Fibroblast of mammary gland (primary cell): ENCODE results near the gene MNX1.

Source experiments
- DNase-seq: peaks from one replicate; pipeline ENCODE4 v3.0.0-alpha.2; 2010; ENCODE audit warnings: low read depth
- H3K4me3 ChIP-seq: 2 replicates; pipeline ENCODE4 v1.5.1; 2011; ENCODE audit warnings: low read depth, mild to moderate bottlenecking, low read length, moderate library complexity; ENCODE audit not compliant: control insufficient read depth
- CTCF ChIP-seq: conservative IDR thresholded peaks from 2 replicates; pipeline ENCODE4 v1.5.1; 2011; ENCODE audit warnings: low read depth, low read length, inconsistent platforms; ENCODE audit not compliant: control insufficient read depth, insufficient read depth

Gene MNX1

GRCh38 chr7:157023589-157023905 is 13.1 kb upstream of the MNX1 start:
- no peak overlapping the region for H3K4me3 ChIP-seq
- DNase-seq, result no peak
- no peak for TF ChIP-seq CTCF

DNA sequence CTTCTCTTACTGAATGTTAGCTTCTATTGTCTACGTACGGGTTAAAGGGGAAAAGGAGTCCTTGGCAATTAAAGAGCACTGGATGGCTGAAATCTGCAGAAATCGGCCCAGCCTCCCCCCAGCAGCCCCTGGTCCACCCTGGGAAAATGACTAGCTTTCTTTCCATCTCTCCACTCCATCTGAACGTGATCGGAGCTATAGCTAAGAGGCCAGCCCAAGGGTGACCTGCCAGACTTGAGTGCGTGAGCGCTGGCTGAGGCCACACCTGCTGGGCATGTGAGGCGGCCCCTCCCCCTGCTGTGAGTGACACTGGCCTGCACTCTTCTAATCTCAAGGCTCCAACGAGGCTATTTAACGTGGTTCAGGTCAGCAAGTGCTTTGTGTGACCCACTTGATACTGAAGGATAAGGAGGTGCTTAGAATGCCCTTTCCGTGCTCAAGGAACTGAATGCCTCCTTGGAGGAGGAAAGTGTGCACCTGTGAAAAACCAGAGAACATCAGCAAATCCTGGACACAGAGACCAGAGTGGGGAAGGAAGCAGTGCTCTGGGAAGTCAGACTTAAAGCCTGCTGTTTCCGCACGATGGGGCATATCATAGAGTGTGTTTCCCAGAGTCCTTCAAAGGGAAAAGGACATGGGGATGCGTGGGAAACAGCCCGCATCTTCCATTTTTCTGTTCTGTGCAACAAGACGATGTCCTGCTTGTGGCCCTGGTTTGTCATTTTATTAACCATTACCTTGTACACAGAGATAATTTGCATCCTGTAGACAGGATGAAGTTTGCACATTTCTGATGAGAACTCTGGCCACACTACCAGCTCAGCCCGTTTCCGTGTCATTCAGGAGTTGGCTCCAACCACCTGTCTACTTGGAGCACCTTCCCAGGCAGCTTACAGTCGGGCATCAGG is 12.5 kb upstream of the MNX1 start:
- no peak for DNase-seq
- no peak overlapping the region for H3K4me3 ChIP-seq
- no peak for TF ChIP-seq CTCF

DNA sequence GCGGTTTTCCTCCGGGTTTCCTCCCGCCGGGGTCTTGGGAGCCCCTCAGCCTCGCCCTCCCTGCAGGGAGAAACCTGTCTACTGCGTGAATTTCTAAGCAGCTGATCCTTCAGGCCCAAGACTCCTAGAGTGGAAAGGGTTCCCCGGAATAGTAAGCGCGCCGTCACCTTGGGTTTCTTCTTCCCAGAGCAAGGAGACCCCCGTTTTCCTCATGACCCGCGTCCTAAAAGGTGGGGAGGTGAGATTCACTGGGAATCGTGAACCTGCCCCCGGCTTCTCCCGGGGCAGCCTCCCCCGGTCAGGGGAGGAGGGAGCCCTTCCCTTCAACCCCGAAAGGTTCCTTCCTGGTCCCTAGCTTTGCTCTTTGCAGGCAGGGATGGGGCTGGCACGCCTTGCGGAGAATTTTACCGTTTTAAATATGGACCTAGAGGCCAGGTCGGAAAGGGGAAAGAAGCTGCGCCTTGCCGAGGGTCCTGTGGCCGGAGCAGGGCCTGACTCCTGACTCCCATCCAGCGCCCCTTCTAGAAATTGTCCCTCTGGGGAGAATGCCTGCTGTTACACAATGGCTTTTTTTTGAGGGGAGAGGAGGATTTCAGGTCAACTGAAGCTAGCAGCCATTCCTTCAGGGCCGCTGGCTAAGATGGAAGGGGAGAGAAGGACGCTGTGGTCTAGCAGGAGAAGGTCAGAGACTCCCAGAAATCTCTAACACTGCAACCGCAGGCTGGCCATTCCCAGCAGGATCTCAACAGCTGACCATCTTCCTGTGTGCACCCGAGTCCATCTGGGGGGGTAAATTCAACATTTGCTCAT is 11.6 kb upstream of the MNX1 start:
- no peak for TF ChIP-seq CTCF
- no peak overlapping the region for H3K4me3 ChIP-seq
- DNase-seq, result no peak

GRCh38 chr7:157021071-157021870 is 10.8 kb upstream of the MNX1 start:
- TF ChIP-seq CTCF, result no peak
- no peak overlapping the region for H3K4me3 ChIP-seq
- DNase-seq, result no peak

GRCh38 chr7:157020514-157021070 is 10.1 kb upstream of the MNX1 start:
- DNase-seq, result no peak
- TF ChIP-seq CTCF, result no peak
- no peak overlapping the region for H3K4me3 ChIP-seq

DNA sequence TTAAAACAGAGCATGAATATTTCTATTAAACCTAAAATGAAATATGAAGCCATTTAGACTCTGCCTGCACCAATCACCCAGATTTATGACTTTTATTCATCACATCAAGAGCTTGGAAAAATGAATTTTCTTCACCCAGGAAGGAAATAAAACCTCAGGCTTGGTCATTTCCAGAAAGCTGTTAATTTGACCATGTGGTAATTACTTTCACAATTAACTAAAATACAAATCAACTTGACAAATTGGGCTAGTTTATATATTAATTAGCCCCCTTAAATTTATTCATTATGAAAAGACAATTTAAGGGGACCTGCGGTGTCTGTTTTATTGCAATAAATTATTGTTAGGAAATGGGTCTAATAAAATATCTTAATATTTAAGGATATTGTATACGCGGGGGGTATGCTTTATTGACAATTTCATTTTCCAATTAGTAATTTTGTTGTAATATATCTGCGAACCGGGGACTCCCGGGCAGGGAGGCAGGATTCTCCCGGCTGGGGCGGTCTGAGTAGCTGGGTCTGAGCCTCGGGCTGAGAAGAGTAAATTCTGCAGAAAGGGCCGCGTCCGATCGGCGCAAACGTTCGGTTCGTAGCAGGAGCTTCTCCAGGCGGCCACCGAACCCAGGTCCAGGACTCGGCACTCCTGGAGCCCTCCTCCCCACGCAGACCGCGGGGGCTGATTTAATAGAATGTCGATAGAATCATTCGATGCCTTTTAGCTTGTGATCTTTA is 9.4 kb upstream of the MNX1 start:
- DNase-seq, result no peak
- H3K4me3 ChIP-seq, result no peak overlapping the region
- TF ChIP-seq CTCF, result no peak
